Liver (tissue), 9 donors: ENCODE measurements around the gene EHBP1. TPM values are rescaled to one million over a fixed set of nuclear protein-coding genes. Genes with fewer than 3 reads are reported as not detected.

ENCODE experiments used
- DNase-seq: peaks from one replicate; pipeline ENCODE4 v3.0.0-alpha.2; 2017; ENCODE audit warnings: low spot score
- H3K27ac ChIP-seq, 2 donors: one replicate each; pipeline ENCODE4 v1.7.0; 2013; ENCODE audit warnings: inconsistent platforms in 2 of 2, low read length in 2 of 2, control low read depth in 1 of 2, low read depth in 1 of 2, mild to moderate bottlenecking in 1 of 2
- H3K27me3 ChIP-seq, 4 donors: one replicate each; pipeline versions ENCODE4 v1.6.1 to v1.7.0; 2013; ENCODE audit warnings: low read length in 3 of 4, inconsistent platforms in 1 of 4, mild to moderate bottlenecking in 1 of 4, moderate library complexity in 1 of 4; ENCODE audit not compliant: control insufficient read depth in 4 of 4, insufficient read depth in 4 of 4
- H3K36me3 ChIP-seq, 4 donors: one replicate each; pipeline versions ENCODE4 v1.6.1 to v1.7.0; 2013; ENCODE audit warnings: low read length in 3 of 4, mild to moderate bottlenecking in 3 of 4, low read depth in 1 of 4, moderate library complexity in 1 of 4; ENCODE audit not compliant: control insufficient read depth in 4 of 4, insufficient read depth in 3 of 4
- H3K4me1 ChIP-seq, 4 donors: one replicate each; pipeline versions ENCODE4 v1.6.1 to v1.7.0; 2013; ENCODE audit warnings: low read length in 3 of 4, mild to moderate bottlenecking in 3 of 4, moderate library complexity in 1 of 4; ENCODE audit not compliant: control insufficient read depth in 4 of 4, insufficient read depth in 4 of 4
- H3K4me3 ChIP-seq, 3 donors: one replicate each; pipeline versions ENCODE4 v1.6.1 to v1.7.0; 2013; ENCODE audit warnings: low read length in 3 of 3, control low read depth in 1 of 3, low read depth in 1 of 3, mild to moderate bottlenecking in 1 of 3
- H3K9ac ChIP-seq, 2 donors: one replicate each; pipeline ENCODE4 v1.7.0; 2013; ENCODE audit warnings: low read length in 2 of 2, mild to moderate bottlenecking in 2 of 2, moderate library complexity in 2 of 2, control low read depth in 1 of 2, low read depth in 1 of 2
- H3K9me3 ChIP-seq, 4 donors: one replicate each; pipeline versions ENCODE4 v1.6.1 to v1.7.0; 2013; ENCODE audit warnings: low read length in 3 of 4; ENCODE audit not compliant: control insufficient read depth in 4 of 4
- FOXA2 ChIP-seq: IDR thresholded peaks from 2 replicates; pipeline ENCODE4 v1.6.1; 2016; ENCODE audit warnings: antibody characterized with exemption
- GABPA ChIP-seq, 2 donors: IDR thresholded peaks in 1 of 2; conservative IDR thresholded peaks in 1 of 2; 2 replicates each; pipeline ENCODE4 v1.6.1; 2016; ENCODE audit warnings: antibody characterized with exemption in 2 of 2, mild to moderate bottlenecking in 1 of 2, moderate library complexity in 1 of 2
- HNF4G ChIP-seq: IDR thresholded peaks from 2 replicates; pipeline ENCODE4 v1.6.1; 2016; ENCODE audit warnings: antibody characterized with exemption
- NR2F2 ChIP-seq: IDR thresholded peaks from 2 replicates; pipeline ENCODE4 v1.6.1; 2016; ENCODE audit warnings: antibody characterized with exemption
- RAD21 ChIP-seq, 2 donors: IDR thresholded peaks; 2 replicates each; pipeline ENCODE4 v1.6.1; 2016; ENCODE audit warnings: antibody characterized with exemption in 2 of 2, mild to moderate bottlenecking in 2 of 2
- RXRA ChIP-seq, 2 donors: IDR thresholded peaks; 2 replicates each; pipeline ENCODE4 v1.6.1; 2017 to 2018; ENCODE audit warnings: antibody characterized with exemption in 2 of 2, mild to moderate bottlenecking in 1 of 2
- SP1 ChIP-seq: IDR thresholded peaks from 2 replicates; pipeline ENCODE4 v1.6.1; 2018; ENCODE audit warnings: antibody characterized with exemption, mild to moderate bottlenecking
- TAF1 ChIP-seq: conservative IDR thresholded peaks from 2 replicates; pipeline ENCODE4 v1.6.1; 2016; ENCODE audit warnings: antibody characterized with exemption, mild to moderate bottlenecking
- whole genome bisulfite sequencing: extraction: QIAGEN DNeasy Blood & Tissue Kit; methylation state at CpG from one replicate; pipeline ENCODE4 v1.1.7; 2013; 5-methylcytosine and 5-hydroxymethylcytosine counted together
- polyA plus RNA-seq, 2 donors: library from polyadenylated mRNA; stranded (reverse) in 1 of 2; unstranded in 1 of 2; fragments of 200-250 nt in 1 of 2; fragments of >200 nt in 1 of 2; fragmentation: Nextera tagmentation in 1 of 2; extraction: Ambion mirVana in 1 of 2; gene quantifications; one replicate each; pipeline versions ENCODE4 v1.2.1 to v1.2.3, GENCODE V29; 2013 to 2015
- total RNA-seq, 2 donors: library from RNA; depleted of rRNA; stranded (reverse); fragments of >200 nt; gene quantifications; one replicate each; pipeline ENCODE4 v1.2.3, GENCODE V29; 2014
- TF ChIP-seq, protein P1 (sequence below): fragments of 150-350 bp; IDR thresholded peaks from 2 replicates; pipeline ENCODE4 v1.5.1; 2017; ENCODE audit warnings: improper control_type of control experiment, low read depth, low read length; ENCODE audit not compliant: missing input control
- TF ChIP-seq, protein P2 (sequence below): IDR thresholded peaks from 2 replicates; pipeline ENCODE4 v1.6.1; 2016; ENCODE audit warnings: antibody characterized with exemption
- TF ChIP-seq, protein P3 (sequence below): IDR thresholded peaks from 2 replicates; pipeline ENCODE4 v1.6.1; 2016; ENCODE audit warnings: antibody characterized with exemption, mild to moderate bottlenecking
- TF ChIP-seq, protein P4 (sequence below): IDR thresholded peaks from 2 replicates; pipeline ENCODE4 v1.6.1; 2016; ENCODE audit warnings: antibody characterized with exemption
- TF ChIP-seq, protein P5 (sequence below): IDR thresholded peaks from 2 replicates; pipeline ENCODE4 v1.6.1; 2016; ENCODE audit warnings: antibody characterized with exemption
- donor health status: healthy.
- donor health status: healthy.
- donor health status: healthy.
- donor health status: healthy.
- donor health status: healthy.

EHBP1 gene
- total and polyA plus RNA-seq, 4 donors = 16.6 to 85.8 (median 24.4) TPM

DNA sequence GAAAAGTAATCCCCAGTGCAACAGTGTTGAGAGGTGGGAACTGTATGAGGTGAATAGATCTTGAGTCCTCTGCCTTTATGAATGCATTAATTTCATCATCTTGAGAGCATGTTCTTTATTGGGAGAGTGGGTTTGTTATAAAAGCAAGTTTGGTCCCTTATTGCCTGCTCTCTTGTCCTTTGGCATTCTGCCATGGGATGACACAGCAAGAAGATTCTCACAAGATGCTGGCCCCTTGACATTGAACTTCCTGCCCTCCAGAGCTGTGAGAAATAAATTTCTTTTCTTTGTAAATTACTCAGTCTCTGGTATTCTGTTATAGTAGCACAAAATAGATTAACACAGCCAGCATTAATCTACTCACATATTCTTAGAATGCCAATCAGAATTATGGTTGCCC is 108.6 kb downstream of the EHBP1 start:
- DNase-seq = no peak
- H3K36me3 ChIP-seq = no peaks in the 10 kb centered on the region
- no peak overlapping the region for H3K4me3 ChIP-seq
- H3K4me1 ChIP-seq = peaks cover 0 to 7% (median 2%) of the 10 kb centered on the region in 4 donors
- TF ChIP-seq NR2F2 (peak; percentile 60), RXRA (IDR thresholded peaks at IDR 0.05) (no peak)
- no peak overlapping the region for H3K9ac ChIP-seq
- H3K9me3 ChIP-seq = no peaks in the 10 kb centered on the region
- H3K27me3 ChIP-seq = no peaks in the 10 kb centered on the region
- no peak overlapping the region for H3K27ac ChIP-seq

DNA sequence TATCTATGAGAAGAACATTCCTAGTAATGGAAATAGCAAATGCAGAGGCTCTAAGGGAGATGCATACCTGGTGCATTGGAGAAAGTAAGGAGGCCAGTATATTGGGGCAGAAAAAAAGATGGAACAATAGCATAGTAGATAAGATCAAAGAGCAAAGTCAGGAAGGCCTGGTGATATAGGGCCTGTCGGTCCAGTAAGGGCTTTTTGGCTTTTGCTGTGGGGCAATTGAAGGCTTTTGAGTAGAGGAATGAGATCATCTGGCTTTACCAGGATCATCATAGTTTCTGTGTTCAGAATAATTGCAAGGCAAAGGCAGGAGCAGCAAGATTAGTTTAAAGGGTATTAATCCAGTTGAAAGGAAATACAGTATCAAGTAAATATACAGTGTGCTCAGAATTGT is 111.8 kb downstream of the EHBP1 start:
- no peak overlapping the region for H3K9ac ChIP-seq
- WGBS = 78% methylated on average over 1 of the region's 1 CpG
- no peak for DNase-seq
- H3K36me3 ChIP-seq = no peaks in the 10 kb centered on the region
- peaks cover 5 to 14% (median 7%) of the 10 kb centered on the region in 4 donors for H3K4me1 ChIP-seq
- no peak overlapping the region for H3K4me3 ChIP-seq
- no peak overlapping the region for H3K27ac ChIP-seq
- H3K9me3 ChIP-seq = no peaks in the 10 kb centered on the region
- TF ChIP-seq, protein P1, sequence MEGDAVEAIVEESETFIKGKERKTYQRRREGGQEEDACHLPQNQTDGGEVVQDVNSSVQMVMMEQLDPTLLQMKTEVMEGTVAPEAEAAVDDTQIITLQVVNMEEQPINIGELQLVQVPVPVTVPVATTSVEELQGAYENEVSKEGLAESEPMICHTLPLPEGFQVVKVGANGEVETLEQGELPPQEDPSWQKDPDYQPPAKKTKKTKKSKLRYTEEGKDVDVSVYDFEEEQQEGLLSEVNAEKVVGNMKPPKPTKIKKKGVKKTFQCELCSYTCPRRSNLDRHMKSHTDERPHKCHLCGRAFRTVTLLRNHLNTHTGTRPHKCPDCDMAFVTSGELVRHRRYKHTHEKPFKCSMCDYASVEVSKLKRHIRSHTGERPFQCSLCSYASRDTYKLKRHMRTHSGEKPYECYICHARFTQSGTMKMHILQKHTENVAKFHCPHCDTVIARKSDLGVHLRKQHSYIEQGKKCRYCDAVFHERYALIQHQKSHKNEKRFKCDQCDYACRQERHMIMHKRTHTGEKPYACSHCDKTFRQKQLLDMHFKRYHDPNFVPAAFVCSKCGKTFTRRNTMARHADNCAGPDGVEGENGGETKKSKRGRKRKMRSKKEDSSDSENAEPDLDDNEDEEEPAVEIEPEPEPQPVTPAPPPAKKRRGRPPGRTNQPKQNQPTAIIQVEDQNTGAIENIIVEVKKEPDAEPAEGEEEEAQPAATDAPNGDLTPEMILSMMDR = no peak
- TF ChIP-seq, protein P2, sequence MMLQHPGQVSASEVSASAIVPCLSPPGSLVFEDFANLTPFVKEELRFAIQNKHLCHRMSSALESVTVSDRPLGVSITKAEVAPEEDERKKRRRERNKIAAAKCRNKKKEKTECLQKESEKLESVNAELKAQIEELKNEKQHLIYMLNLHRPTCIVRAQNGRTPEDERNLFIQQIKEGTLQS = no peak
- TF ChIP-seq, protein P3, sequence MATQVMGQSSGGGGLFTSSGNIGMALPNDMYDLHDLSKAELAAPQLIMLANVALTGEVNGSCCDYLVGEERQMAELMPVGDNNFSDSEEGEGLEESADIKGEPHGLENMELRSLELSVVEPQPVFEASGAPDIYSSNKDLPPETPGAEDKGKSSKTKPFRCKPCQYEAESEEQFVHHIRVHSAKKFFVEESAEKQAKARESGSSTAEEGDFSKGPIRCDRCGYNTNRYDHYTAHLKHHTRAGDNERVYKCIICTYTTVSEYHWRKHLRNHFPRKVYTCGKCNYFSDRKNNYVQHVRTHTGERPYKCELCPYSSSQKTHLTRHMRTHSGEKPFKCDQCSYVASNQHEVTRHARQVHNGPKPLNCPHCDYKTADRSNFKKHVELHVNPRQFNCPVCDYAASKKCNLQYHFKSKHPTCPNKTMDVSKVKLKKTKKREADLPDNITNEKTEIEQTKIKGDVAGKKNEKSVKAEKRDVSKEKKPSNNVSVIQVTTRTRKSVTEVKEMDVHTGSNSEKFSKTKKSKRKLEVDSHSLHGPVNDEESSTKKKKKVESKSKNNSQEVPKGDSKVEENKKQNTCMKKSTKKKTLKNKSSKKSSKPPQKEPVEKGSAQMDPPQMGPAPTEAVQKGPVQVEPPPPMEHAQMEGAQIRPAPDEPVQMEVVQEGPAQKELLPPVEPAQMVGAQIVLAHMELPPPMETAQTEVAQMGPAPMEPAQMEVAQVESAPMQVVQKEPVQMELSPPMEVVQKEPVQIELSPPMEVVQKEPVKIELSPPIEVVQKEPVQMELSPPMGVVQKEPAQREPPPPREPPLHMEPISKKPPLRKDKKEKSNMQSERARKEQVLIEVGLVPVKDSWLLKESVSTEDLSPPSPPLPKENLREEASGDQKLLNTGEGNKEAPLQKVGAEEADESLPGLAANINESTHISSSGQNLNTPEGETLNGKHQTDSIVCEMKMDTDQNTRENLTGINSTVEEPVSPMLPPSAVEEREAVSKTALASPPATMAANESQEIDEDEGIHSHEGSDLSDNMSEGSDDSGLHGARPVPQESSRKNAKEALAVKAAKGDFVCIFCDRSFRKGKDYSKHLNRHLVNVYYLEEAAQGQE = no peak
- TF ChIP-seq, protein P4, sequence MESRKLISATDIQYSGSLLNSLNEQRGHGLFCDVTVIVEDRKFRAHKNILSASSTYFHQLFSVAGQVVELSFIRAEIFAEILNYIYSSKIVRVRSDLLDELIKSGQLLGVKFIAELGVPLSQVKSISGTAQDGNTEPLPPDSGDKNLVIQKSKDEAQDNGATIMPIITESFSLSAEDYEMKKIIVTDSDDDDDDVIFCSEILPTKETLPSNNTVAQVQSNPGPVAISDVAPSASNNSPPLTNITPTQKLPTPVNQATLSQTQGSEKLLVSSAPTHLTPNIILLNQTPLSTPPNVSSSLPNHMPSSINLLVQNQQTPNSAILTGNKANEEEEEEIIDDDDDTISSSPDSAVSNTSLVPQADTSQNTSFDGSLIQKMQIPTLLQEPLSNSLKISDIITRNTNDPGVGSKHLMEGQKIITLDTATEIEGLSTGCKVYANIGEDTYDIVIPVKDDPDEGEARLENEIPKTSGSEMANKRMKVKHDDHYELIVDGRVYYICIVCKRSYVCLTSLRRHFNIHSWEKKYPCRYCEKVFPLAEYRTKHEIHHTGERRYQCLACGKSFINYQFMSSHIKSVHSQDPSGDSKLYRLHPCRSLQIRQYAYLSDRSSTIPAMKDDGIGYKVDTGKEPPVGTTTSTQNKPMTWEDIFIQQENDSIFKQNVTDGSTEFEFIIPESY = no peak
- TF ChIP-seq NR2F2 (no peak), FOXA2 (no peak), TAF1 (no peak), GABPA (IDR thresholded peaks at IDR 0.05 in 1 of 2, conservative IDR thresholded peaks at IDR 0.05 in 1 of 2) (no peak), SP1 (no peak), RXRA (IDR thresholded peaks at IDR 0.05) (no peak), RAD21 (IDR thresholded peaks at IDR 0.05) (no peak), HNF4G (no peak)
- TF ChIP-seq, protein P5, sequence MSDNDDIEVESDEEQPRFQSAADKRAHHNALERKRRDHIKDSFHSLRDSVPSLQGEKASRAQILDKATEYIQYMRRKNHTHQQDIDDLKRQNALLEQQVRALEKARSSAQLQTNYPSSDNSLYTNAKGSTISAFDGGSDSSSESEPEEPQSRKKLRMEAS = no peak
- no peaks in the 10 kb centered on the region for H3K27me3 ChIP-seq
